ENCODE results near the gene ALK.

The ALK gene

DNA sequence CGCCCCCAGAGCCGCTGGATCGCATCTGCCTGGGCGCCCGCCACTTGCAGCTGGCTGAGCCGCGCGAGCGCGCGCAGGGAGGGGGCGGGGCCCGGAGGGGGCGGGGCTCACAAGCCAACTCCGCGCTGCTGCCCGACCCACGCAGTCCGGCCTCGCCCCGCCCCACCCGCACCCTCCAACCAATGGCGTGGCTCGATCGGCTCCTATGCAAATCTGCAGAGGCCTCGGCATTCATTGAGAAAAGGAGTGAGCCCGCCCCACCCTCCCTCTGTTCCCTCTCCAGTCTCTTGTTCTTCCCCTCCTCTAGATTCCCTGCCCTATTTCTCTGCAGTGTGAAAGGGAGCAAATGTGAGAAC is at the start of gene ALK:
TSS of gene ALK (minus strand) at position 27 of the 356 bp plus-strand sequence. CDS start 927 bp downstream, outside the sequence.
- DNase-seq, result peak; percentile 92

DNA sequence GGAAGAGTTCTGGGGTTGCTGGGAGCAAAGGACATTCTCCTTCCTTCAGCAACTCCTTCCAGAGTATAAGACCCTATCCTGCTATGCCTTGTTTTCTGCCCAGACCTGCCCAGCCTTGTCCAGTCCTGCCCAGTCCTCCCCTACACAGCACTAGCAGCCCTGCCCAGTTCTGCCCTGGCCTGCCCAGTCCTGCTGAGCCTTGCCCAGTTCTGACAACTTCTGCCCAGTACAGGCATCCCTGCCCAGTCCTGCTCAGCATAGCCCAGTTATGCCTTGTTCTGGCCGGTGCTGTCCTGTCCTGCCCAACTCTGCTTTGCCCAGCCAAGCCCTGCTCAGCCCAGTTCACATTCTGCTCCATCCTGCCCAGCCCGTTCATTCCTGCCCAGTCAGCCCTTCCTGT is 44.9 kb upstream of the ALK start:
- DNase-seq, result no peak

DNA sequence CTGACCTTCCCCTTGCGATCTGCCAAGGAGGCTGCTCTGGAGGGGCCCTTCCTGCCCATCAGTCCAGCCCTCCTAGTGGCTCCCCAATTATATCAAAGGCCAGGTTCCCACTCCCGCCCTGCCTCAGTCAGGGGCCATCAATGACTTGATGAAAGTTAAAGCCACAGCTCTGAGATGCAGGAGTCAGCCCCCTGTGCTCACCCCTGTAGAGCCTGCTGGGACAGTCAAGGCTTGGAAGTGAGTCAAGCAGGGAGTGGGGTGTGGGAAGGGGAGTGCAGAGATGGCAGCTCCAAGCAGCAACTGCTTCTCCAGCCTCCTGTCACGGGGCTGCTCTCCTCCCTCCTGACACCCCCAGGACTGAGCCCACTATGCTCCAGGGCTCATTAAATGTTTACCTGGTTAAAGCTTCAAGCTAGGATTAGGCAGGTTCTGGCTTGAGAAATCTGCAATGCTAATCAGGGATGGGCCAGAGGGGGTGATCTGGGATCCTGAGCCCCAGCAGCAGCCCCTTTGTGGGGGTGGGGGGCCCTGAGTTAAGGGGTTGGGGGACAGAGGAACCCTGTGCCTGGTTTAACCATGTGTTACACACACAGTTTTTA is 42.7 kb upstream of the ALK start:
- DNase-seq, result no peak

DNA sequence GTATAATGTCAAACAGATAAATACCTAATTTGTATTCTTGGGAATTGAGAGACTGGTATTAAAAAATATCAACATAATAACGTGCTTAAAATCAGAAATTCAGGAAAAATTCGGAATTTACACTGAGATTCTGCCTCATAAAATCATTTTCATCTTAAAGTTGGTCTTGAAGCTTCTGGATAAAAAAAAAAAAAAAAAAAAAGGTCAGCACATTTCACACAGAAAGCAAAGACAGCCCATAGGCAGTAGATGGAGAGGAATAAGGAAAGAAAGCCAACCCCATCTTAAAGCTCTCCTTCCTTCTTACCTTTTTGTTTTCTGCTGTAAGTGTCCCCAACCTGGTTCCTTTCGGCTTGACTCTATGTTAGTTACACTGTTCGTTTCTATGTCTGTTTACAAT is 41.5 kb upstream of the ALK start:
- DNase-seq, result no peak

DNA sequence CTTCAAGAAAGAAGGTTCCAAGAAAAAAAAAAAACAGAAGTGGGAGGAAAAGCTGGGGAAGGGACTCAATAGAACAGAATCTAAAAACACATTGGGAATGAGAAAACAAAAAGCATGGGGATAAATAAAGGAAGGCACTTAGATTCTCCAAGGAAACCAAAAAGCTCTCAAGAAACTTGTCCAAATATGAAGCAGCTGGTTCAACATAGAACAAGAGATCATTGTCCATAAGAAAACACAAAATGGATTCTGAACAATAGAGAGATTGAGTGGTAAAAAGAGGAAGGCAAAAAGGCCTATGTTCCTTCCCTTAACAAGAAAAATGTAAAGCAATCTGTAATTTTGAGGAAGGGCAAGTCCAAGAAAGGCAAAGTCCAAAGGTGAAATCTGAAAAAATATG is 32.9 kb upstream of the ALK start:
- DNase-seq, result no peak

DNA sequence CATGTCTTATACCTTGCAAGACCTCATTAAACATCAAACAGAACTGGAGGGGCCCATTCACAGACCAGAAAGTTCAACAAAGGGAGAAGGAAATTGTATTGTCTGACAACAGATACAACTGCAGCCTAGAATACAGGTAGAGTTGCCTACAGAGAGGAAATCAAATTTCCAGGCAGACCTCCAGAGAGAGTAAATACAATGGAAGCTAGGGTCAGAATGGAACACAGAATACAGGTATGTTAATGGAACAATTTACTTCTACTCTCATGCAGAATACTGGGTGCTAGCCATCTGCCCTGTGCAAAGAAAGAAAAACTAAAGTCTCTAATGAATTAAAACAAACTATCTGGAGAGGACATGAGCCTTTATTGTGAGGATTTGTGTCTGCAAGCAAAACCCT is 31.6 kb upstream of the ALK start:
- no peak for DNase-seq

GRCh38 chr2:29951576-29951975 is 30.2 kb upstream of the ALK start:
- DNase-seq, result no peak

DNA sequence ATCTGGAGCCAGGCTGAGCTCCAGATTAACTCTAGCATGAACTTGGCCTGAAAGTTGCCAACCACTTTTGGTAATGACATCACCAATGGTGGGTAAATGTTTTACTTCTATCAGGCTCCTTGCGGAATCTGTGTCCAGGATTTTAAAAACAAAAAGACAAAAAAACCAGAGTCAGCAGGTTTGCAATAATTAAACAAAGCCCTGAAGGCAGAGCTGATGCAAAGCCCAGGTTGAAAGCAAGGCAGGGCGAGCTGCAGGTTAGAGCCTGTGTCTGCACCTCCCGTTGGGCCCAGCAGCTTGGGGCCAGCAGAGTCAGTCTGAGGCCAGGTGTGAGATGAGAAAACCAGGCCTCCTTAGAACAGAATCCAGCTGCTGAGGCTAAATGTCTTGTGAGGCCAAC is 29.1 kb upstream of the ALK start:
- no peak for DNase-seq

DNA sequence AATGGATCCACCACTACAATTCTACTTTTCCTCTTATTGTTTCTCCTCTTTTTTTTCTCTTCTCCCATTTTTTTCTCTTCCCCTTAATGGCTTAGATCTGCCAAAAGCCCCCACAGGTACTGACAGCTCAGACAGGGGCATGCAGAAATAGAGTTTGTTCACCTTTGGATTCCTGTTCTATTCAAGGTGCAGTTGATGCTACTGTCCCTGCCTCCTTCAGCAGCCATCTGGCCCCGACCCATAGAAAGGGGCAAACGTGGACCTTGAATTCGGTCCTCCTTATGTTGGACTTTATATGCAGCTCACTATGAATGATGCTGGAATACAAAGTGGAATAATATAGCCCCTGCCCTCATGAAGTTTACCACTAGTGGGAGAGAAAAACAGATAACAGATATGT is 27.7 kb upstream of the ALK start:
- no peak for DNase-seq

DNA sequence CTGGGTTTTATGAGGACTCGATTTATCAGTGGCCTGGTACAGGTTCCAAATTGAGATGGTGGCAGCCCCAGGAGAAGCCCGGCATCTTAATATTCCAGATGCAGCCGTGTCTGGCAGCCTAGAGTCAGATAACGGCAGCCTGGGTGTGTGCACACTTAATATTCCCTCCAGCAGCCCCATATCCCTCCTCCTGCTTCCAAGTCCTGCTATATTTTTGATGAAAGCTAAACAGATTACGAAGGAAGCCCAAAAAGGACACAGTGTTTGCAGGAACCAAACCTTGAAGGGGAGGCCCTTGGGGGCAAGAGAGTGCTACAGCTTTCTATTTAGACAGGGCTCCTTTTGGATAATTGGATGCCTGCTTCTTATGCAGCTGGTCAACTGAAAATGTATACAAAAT is 25.1 kb upstream of the ALK start:
- DNase-seq, result no peak

GRCh38 chr2:29942711-29943110 is 21.3 kb upstream of the ALK start:
- DNase-seq, result no peak

DNA sequence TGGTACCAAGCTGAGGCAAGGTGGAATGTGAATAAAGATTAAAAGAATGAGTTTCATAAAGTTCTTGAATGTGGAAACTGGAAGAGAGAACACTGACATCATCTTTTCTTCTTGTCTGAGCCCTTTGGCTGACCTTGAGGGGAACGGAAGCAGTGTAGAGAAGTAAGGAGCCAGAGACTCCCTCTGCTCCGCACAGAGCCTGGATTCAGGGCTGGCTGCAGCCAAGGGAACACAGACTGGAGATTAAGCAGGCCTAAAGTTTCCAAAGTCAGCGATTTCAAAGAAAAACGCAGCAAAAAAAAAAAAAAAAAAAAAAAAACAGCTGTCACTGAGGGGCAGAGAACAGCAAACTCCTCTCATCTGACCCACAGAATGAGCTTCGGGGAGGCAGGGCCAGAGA is 19.3 kb upstream of the ALK start:
- no peak for DNase-seq

GRCh38 chr2:29936020-29936419 is 14.6 kb upstream of the ALK start:
- DNase-seq, result no peak

- DNase-seq, result no peak
Observed at GRCh38 chr2:29931818-29932217, 10.4 kb upstream of the ALK start.

- DNase-seq, result peak; percentile 48
Observed at GRCh38 chr2:29923110-29923721, 1.8 kb upstream of the ALK start.

GRCh38 chr2:29922605-29923004 is 1.2 kb upstream of the ALK start:
- DNase-seq, result no peak

DNA sequence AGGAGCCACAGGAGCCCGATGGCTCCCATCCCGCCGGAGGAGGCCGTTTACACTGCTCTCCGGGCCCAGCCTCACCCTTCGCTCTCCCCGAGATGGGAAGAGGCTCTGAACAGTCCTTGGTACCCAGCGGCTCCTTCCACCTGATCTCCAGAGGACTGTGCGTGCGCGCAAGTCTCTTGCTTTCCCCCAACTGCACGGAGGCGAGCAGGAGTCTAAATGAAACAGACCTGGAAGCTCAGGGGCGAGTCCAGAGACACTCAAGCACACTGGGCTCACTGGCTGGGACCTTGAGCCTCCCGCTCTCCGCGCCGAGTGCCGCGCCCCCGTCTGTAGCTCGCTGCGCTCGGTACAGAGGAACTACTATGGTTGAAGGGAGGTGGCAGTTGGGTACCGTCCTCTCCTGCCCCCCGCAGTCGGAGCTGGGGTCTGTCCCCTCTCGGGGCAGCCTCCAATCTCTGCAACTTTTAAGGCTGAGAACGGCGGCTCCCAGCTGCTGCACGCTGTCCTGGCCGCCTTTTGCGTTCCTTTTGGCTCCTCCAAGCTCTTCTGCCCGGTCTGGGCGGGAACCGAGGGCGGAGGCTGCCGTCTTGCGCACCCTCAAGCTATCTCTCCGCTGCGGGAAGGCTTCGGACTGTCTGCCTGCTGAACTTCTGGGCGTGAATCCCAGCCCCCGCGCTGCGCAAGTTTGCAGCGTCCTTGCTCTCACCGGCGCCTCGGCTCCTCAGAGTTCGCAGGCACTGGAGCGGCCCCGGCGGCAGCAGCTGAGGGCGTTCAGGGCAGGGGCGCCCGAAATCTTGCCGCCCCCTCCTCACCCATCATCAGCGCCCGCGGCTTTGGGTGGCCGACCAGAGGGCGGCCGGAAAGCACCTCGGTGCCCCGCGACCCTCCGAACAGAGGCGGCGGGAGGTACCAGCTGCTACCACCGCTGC is 491 bp downstream of the ALK start:
- DNase-seq, result peak; percentile 58

DNA sequence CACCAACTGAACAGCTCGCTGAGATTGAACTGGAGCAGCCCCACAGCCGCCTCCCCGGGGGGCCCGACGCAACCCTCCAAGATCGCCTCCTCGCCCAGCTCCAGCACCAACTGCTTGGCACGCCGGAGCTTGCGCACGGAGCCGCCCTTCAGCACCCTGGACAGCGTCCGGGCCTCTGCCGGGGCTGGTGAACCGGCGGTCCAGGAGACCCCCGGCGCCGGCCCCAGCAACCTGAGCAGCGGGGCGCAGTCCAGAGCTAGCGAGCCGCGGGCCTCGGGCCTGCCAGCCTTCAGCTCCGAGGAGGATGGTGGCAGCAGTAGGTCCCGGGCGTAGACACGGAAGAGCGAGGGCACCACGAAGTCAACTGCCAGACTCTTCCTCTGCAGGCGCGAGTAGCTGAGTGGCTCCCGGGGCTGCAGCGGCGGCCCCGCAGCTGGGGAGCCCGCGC is 1.2 kb downstream of the ALK start:
- no peak for DNase-seq

- DNase-seq, result no peak
Observed at GRCh38 chr2:29918941-29919340, 2.4 kb downstream of the ALK start.

DNA sequence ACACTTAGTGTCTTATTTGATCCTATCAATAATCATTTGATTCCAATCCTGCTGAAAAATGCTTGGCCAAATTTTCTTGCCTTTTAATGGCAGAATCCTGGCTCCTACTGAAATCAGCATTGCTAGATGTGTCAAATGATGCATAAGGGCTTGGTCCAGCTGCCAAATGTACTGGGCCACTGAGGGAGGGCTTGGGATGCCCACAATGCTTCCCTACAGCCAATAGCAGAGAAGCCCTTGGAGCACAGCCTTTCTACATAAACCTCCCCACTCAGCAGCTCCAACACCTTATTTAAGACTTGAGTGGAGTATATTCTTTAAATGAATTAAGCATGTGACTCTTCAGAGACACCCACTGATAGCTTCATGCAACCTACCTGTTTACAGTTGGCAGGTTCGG is 3.6 kb downstream of the ALK start:
- DNase-seq, result no peak

DNA sequence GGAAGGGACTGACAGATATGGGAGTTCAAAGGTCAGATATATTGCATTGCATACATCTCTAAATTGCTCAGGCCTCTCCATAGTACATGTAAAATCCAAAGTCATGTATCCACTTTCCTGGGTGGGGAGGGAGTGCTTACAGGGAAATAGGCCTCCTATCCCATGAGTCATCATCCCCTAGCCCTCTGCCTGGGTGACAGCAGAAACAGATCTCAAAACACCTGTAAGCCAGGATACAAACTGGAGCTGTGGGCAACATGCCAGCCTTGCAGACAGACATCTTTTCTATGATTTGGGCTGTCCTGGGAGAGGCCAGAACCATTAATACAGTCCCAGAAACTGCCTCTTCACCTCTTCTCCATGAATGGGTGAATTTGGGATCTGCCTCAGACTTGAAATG is 4.8 kb downstream of the ALK start:
- no peak for DNase-seq

- DNase-seq, result no peak
Observed at GRCh38 chr2:29910960-29911359, 10.4 kb downstream of the ALK start.

DNA sequence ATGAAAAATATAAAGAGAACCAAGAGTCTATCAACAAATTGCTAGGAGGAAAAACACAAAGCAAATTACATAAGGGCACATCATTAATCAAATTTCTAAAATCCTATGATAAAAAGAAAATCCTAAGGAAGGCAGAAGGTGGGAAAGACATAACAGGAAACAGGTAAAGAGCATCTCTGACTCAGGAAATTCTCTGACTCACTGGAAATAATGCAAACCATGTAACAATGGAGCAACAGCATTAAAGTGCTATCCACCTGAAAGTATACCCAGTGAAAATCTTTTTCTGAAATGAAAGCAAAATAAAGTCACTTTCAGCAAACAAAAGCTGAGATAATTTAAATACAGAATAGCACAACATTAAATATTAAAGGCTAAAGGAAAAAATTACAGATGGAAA is 10.9 kb downstream of the ALK start:
- no peak for DNase-seq

GRCh38 chr2:29902356-29902755 is 19.0 kb downstream of the ALK start:
- DNase-seq, result no peak
